ENCODE measurements around the gene FN3KRP.

- TF ChIP-seq TAF1 (IDR thresholded peaks at IDR 0.05; ENCODE audit: borderline replicate concordance, low read depth, low read length): no peak
- no peak for TF ChIP-seq POLR2A (IDR thresholded peaks at IDR 0.05; ENCODE audit: low read depth, low read length)
- TF ChIP-seq POLR2AphosphoS5 (IDR thresholded peaks at IDR 0.05; ENCODE audit: low read depth, low read length): no peak
These were observed 34.7 kb downstream of the FN3KRP start for GRCh38 chr17:82751171-82751570.

Measured in GM12892 (cell line).